C4-2B (cell line): ENCODE data around the gene RANBP17.
A peak's percentile ranks its signal among the peaks of the same experiment; 100 is the strongest.

Experiments used
- CTCF ChIP-seq: fragments of 450-650 bp; conservative IDR thresholded peaks from 2 replicates; pipeline ENCODE4 v1.5.1; 2017; ENCODE audit warnings: mild to moderate bottlenecking
- ZFX ChIP-seq: fragments of 450-650 bp; IDR thresholded peaks from 2 replicates; pipeline ENCODE4 v1.6.1; 2017

GRCh38 chr5:170861917-170862766, at the start of gene RANBP17:
- TF ChIP-seq CTCF = peak; percentile 25
- TF ChIP-seq ZFX = peak; percentile 93
